NCI-H128 (cell line): ENCODE results near the gene WWC1.

Source experiments
- DNase-seq: peaks from one replicate; lab custom pipeline; 2025; ENCODE audit not compliant: unreplicated experiment; lab: John Stamatoyannopoulos, UW

WWC1 gene

DNA sequence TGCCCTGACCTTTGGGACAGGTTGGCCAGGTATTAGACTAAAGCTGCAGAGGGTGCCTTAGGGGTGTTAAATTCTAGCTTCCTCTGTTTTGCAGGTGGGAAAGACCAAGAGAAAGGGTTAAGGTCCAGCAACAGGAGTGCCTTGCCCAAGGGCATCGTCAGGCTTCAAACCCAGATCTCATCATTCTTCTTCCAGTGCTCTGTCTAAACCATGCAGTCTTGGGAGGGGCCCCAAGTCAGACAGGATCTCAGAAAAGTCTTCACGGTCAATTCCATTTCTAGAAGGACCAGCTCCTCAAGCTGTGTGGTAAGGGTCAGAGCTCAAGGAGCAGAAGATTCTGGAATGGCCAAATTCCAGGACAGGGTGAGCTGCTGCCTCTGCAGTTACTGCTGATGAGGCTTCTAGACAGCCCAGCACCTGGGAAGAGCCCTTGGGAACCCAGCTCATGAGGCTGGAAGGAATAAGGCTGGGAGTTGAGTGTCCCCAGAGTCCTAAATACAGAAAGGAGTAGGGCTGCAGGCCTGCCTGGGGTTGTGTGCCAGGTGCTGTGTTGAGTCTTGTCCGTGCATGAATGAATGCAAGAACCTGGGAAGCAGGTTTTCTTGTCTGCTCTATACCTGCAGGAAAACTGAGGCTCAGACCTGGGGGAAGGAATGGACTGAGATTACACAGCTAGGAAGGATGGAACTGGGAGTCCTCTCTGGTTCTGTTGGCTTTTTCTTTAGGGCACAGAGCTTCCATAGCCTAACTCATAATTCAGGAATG is 69.3 kb downstream of the WWC1 start:
- no peak for DNase-seq

DNA sequence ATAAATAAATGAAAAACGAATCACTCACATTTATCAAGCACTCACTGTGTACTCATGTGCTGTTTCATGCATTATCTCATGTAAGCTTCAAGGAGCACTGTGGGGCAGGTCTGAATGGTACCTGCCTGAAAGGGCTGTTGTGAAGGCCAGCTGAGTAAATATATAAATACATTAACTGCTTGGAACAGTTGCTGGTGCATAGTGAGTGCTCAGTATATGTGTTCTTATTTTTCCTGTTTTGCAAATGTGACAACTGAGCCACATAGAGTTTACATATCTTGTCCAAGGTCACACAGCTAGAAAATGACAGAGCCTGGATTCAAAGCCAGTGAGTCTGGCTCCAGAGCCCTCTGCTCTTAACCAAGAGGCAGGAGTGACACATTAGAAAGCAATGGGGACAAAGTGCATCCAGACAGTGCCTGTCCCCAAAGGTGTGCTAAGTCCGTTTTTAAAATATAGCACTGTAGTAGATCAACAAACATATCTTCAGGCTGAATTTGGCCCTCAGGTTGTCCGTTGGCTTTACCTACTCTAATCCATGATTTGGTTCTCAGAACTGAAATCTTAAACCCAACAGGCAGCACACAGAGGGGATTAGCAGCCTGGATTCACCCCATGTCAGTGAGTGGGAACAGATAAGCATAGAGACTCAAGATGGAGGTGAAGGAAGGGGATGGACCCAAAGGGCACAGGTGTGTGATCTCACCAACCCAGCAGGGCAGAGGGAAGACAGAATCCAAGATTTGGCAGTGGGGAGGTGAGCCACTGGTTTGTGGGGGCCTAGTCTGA is 70.8 kb downstream of the WWC1 start:
- no peak for DNase-seq

DNA sequence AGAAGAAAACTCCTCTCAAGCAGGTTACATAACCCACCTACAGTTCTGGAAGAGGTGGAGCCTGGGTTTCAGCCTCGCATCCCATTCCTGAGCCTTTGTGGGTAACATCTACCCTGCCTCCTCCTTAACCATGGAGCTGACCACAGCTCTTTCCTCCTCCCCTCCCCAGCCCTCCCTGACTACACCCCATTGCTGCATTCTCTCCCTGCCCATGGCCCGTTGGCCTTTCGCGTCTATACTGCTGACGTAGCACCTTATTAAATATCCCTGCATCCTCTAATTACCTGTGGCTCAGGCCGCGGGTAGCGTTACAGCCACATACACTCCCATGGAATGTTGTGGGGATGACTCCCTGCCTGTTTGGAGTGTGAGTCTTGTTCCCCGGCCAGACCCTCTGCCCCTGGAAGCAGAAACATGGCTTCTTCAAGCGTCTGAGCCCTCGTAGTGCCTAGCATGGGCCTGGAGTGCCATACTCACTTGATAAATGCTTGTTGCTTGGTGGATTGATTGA is 72.8 kb downstream of the WWC1 start:
- no peak for DNase-seq

DNA sequence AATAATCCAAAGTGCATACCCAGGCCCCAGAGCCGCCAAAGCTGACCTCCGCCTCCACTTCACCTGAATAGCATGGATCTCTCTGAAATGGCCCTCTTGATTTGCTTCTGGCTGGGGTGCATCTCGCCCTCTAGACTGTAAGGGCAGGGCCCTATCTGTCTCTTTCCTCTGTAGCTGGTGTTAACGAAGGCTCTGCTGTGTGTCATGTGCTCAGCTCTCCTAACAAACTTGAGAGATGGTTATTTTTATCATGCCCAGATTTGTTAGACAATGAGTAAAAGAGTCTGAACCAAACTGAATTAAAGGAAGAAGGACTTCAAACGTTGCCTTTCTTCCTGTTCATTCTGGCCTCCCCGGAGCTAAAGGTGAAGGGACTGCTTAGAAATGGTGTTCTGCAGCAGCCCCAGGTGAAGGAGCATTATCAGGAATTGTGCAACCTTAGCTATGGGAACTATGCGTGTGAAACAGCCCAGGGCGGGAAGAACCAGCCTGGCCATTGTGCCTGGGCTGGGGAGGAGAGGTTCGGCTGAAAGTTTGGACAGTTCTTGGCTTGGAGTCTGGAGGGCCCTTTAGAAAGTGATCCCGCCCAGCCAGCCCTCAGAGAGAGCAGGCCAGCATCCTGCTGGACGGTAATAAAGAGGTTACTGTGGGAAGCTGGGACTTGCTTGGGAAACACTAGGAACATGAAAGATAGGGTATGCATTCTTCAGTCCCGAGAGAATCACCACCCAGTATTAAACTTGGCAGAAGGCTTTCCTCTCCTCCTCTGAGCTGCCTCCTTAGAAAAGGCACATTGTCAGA is 73.5 kb downstream of the WWC1 start:
- DNase-seq, result no peak

DNA sequence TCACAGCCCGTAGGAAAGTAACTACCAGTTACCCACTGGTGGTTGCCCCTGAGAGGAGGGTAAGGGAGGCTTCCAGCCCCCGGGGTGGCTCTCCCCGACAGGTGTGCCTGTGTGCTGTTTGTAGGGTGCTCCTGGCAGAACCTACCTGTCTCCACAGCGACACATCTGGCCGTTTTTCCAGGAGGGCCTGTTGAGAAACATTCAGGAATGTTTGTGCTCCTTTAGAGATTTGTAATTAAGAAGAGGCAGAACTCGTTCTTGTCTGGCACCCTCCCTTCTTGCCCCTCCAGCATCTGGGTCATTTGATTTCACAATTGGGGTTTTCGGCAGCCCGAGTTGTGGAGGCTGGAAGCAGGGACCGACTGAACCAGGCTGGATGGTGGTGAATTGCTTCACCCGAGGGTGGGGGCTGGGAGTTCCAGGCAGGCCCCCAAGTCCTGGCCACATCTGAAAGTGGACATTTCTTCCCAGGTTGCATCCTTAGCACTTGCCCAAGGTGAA is 74.2 kb downstream of the WWC1 start:
- DNase-seq, result no peak

DNA sequence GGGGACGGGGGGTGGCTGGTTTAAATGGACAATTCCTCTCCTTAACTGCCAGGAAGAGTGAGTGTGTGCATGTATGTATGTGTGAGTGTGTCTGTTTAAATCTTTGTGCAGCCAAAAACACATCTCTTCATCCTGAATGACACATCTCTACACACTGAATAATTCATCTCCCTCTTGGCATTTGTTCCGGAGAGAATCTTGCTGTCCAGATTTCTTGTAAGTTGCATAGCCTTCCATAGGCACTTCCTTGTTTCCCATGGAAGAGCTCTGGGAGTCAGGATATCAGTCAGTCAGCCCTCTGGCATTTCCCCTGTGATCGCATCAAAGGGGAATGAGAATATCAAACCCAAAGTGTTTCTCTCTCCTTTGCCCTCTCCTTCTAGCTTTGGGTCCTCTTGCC is 74.7 kb downstream of the WWC1 start:
- no peak for DNase-seq

DNA sequence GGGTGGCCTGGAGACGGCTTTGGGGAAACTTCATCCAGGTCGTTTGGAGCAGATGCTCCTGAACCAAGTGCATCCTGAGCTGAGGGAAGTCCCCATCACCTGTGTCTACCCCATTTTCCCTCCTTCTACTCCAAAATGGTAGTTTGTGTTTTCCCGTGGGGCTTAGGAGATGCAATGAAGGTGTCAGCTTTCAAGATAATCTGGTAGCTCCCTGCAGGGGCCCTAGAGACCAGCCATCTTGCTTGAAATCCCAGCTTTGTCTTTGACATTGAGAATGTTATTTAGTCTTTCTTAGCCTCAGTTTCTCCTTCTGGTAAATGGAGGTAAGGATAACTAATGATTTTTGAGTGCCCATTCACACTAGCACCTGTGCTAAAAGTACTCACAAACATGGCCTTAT is 77.4 kb downstream of the WWC1 start:
- no peak for DNase-seq

DNA sequence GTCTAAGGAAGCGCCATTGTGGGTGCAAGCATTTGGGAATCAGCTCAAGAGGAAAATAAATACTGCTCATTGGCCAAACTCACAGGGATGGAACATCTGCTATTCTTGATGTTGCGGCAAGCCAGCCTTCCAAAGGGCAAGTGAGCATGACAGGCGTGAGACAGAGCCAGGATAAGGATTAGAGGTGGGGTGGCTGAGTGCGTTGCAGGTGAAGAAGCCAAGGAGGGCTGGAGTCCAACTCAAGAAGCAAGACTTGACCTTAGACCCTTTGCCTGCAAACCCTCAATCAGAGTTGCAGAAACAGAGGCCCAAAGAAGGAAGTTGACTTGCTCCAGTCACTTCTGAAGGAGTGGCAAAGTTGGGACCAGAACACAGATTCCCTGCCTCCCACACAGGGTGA is 79.4 kb downstream of the WWC1 start:
- DNase-seq, result no peak

DNA sequence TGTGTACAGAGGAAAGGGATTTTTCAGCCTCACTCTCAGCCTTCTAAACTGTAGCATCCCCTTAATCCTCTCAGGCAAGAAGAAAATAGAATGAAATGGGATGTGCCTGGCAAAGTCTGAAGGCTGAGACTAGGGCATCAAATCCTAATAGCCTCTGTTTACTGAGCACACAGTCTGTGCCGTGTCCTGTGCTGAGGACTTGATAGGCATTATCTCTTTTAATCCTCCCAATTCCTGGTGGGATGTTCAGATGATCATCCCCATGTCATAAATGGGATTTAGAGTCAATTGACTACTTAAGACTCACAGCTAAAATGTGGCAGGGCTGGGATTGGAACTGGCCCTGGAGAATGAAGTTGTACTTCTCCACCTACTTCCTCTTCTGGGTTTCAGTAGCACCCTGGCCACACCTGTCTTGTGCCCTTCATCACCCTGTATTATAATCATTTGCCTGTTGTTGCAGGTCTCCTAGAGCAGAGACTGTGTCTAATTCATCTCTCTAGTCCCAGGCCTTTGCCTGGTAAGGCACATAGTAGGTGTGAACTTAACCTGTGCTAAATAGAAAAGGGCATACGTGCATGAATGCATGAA is 81.0 kb downstream of the WWC1 start:
- no peak for DNase-seq

DNA sequence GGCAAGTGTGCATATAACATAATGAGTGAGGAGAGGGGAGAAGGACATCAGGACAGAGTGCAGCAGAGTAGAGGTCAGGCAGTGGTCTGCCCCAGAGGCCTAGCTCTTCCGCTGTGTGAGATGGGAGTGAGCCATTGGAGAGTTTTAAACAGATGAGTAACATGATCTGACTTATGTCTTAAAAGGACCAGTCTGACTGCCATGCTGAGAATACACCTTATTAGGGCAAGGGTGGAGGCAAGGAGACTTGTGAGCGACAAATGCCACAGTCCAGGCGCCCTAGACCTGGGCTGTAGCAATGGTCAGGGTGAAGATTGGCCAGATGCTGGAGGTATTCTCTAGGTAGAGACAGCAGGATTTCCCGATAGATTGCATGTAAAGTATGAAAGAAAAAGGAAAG is 83.1 kb downstream of the WWC1 start:
- no peak for DNase-seq

DNA sequence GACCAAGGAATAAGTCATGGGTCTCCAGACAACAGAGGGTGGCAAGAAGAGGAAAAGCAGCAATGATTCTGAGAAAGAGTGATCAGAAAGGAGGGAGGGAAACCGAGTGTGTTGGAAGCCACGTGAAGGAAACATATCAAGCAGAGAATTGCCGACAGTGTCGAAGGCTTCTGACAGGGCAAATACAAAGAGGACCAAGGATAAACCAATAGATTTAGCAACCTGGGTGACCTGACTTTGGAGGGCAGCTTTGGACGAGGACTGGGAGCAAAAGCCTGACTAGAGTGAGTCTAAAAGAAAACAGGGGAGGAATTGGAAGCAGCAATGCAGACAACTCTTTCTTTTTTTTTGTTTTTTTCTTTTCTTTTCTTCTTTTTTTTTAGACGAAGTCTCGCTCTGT is 83.8 kb downstream of the WWC1 start:
- DNase-seq, result no peak

DNA sequence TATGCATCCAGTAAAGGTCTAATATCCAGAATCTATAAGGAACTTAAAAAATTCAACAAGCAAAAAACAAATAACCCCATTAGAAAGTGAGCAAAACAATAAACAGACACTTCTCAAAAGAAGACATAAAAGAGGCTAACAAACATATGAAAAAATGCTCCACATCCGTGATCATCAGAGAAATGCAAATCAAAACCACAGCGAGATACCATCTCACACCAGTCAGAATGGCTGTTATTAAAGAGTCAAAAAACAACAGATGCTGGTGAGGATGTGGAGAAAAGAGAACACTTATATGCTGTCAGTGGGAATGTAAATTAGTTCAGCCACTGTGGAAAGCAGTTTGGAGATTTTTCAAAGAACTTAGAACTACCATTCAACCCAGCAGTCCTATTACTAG is 86.1 kb downstream of the WWC1 start:
- no peak for DNase-seq

DNA sequence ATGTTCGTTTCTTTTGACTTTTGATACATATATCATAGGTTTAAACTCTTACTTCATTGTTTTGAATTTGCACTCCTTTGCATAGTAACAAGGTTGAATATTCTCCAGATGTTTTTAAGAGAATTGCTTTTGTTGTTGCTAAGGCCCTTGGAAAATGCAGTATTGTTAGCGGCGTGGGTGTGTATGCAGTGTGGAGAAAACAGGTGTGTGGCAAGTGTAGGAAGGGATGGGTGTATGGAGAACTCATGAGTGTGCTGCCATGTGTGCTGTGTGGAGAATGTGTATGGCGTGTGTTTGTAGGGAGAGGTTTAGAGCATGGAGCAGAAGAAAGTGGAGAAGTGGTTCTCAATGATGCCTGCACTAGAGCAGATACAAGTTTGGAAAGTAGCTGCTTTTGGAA is 87.3 kb downstream of the WWC1 start:
- DNase-seq, result no peak

DNA sequence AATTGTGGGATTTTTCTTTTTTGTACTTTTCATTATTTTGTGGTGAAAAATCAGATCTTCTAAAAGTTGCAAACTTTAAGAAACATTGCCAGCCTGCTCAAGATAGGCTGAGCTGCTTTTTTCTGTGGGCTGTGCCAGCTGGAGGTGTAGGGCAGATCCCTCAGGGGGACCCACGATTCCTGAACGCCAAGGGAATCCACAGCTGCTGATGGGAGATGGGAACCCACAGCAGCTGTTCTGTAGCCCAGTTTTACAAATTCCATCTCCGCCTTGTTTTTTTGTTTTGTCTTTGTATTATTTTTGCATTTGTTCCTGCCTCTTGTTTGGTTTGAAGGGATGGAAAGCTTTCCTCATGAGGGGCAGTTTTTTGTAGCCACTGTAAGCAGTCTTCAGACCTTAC is 91.0 kb downstream of the WWC1 start:
- no peak for DNase-seq

DNA sequence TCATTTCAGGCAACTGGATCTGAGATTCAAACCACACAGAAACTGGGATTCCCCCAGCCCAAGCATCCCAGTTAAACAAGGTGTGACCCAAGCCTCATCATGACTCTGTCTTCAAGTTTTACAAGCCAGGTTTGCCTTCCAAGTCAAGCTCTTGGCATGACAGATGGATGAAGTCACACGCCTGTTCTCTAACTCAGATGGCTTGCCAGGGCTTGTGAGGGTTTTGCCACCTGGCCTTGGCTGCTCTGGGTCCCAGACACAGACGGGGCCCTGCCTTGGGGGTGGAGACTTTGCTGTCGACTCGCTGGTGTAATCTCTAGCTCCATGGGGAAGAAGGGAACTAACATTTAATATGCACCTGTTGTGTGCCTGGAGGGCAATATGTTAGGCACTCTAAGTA is 99.0 kb downstream of the WWC1 start:
- no peak for DNase-seq

DNA sequence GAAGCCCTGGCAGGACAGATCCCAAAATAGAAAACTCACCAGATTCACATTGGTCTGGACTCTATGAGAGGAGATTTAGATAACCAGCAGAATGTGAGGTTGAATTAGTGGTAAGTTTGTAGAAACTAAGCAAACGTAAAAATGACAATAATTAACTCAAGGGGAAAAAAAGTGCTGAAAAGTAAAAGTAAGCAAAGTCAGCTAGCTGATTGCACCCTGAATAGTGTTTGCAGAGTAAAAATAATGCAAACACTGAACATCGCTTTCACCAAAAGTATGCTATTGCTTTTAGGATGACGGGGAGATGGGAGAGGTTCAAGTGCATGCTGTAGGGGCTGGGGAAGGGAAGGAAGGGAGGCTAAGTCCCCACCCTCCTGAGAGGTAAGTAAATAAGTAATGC is 102.3 kb downstream of the WWC1 start:
- no peak for DNase-seq

DNA sequence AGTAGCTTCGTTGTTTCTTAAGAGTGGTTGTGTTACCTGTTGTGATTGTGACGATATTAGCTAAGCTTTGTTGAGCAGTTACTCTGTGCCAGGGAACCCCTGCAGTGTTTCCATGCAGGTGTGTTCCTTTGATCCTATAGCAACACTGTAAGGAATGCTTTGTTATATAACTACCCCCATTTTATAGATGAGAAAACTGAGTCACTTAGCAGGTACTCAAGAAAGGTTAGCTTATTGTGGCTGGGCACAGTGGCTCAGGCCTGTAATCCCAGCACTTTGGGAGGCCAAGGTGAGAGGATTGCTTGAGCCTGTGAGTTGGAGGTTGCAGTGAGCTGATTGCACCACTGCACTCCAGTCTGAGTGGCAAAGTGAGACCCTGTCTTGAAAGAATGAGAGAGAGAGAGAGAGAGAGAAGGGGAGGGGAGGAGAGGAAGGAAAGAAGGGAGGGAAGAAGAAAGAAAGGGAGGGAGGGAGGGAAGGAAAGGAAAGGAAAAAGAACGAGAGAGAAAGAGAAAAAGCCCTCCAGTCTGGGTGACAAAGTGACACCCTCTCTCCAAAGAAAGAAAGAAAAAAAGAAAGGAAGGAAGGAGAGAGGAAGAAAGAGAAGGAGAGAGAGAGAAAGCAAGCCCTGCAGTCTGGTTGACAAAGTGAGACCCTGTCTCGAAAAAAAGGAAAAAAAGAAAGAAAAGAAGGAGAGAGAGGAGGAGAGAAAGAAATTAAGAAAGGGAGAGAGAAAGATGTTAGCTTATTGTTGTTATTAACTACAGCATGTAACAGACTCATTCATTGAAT is 109.2 kb downstream of the WWC1 start:
- DNase-seq, result no peak

DNA sequence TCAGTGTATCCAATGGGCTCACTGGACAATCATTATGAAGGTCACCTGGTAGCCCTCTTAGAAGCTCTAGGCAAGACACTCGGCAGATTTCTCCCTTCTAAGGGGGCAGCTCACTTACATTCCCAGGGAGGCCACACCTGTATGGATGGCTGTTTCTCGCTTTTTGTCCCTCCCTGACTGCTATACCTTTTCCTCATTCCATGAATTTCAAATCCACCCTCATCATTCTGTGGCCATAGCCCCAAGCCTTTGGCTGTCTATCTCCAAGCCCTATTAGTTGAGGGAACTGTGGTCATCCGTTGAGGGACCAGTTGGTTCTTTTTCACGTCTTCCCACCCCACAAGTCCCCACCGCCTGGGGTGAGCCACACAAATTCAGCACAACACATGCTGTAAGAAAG is 109.8 kb downstream of the WWC1 start:
- no peak for DNase-seq

DNA sequence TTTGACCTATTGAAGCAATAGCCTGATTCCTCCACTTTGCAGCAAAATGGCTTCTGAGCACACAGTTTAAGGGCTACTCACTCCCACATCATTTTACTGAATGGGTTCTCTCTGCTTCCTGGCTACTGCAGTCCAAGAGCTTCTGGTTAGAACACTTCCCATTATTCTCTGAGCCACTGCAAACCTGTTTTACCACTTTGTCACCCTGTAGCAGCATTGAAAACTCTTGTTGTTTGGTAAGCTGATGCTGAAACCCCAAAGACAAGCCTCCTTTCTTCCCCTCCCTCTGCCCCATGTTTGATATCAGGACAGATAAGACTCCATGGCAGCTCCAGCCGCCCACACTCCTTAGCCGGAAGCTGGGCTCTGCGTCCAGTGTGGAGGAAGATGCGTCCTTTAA is 110.4 kb downstream of the WWC1 start:
- no peak for DNase-seq

DNA sequence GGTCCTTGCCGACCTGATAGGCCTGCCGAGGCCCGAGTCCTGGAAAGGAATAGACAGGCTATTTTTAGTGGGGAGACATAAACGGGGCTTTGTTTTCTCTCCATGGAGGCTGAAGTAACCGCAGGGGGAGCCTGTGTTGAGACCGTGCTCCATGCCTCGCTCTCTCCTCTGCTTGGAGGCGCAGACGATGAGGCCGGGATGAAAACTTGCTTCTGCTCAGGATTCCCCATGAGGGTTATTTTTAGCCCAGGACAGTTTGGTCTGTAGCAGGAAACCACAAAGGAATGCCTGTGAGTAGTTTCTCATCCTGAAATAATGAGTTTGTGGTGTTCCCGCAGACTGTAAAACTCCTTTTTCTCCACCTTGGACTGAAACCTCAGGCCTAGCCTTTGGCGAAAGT is 112.9 kb downstream of the WWC1 start:
- no peak for DNase-seq
